Activated T-helper 2 cell treated with anti-CD3 and anti-CD28 coated beads, Interferon-gamma antibody, Interleukin-2, Interleukin-4, amounts not matched to agents 10 μg/mL and 5 μg/mL and 100 μg/mL, durations not matched to agents 14 hours and 24 hours and 36 hours (primary cell): ENCODE data around the gene CHAT. TPM values are rescaled to one million over a fixed set of nuclear protein-coding genes. Genes with fewer than 3 reads are reported as not detected.

Experiments used
- DNase-seq: peaks from one replicate; pipeline ENCODE4 v3.0.0; 2021; ENCODE audit warnings: low spot score
- H3K27ac Mint-ChIP-seq: one replicate; pipeline ENCODE4 v1.8.0; 2021; ENCODE audit warnings: mixed read lengths
- H3K27me3 Mint-ChIP-seq: one replicate; pipeline ENCODE4 v1.8.0; 2021; ENCODE audit warnings: low read depth, mixed read lengths
- H3K36me3 Mint-ChIP-seq: one replicate; pipeline ENCODE4 v1.8.0; 2021; ENCODE audit warnings: low read depth, mixed read lengths
- H3K4me1 Mint-ChIP-seq: one replicate; pipeline ENCODE4 v1.8.0; 2021; ENCODE audit warnings: low read depth, mixed read lengths
- H3K4me3 Mint-ChIP-seq: one replicate; pipeline ENCODE4 v1.8.0; 2021; ENCODE audit warnings: low read depth, mild to moderate bottlenecking, moderate library complexity, mixed read lengths
- H3K9me3 Mint-ChIP-seq: one replicate; pipeline ENCODE4 v1.8.0; 2021; ENCODE audit warnings: mixed read lengths
- intact Hi-C: fragments of 100-400 bp; cut with micrococcal nuclease; formaldehyde crosslinking; loops from one replicate; pipeline ENCODE4 v1.15.1; 2023
- total RNA-seq: library from RNA; stranded (reverse); gene quantifications from 2 replicates; pipeline ENCODE4 v1.2.3, GENCODE V29; 2022

Gene CHAT
- total RNA-seq, 1 donor from 2014 or later = 2.2 TPM

DNA sequence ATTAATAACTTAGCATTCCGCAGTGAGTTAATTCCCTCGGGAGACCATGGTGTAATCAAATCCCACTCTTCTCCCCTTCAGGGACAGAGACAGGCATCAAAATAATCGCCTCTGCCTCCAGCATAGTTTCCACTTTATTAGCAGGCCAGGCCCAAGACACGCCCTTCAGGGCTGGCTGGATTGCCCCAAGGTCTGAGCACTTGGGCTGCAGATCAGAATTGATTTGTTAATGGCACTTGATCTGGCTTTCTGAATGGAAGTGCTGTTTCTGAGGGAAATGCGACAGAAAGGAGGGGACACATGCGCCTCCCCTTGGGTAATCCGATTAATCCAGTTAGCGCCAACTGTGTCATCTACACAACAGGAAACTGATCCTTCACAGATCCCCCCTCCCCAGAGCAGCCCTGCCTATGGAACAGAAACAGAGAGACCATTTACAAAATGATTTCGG is 15.6 kb downstream of the CHAT start:
- peaks cover 1% of the 10 kb centered on the region for H3K27me3 Mint-ChIP-seq
- intact Hi-C loops = no loop called here
- DNase-seq = no peak

DNA sequence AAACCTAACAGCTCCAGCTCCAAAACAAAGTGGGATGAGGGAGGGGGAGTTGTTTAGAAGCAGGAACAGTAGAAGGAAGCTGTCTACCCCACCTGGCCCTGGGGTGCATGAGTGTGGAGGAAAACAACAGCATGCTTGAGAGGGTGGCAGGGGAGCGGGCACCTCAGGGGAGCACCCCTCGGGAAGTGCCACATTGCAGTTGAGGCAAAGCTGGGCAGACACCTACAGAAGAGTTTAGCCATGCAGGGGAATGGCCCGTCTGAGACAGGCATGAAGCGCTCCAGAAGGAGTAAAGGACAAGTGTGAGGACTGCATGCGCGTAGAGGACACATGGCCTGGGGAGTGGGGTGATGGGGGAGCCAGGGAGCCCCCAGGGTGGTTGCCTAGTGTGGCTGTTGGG is 18.1 kb downstream of the CHAT start:
- Mint-ChIP-seq H3K9me3 (no peaks in the 10 kb centered on the region), H3K4me1 (no peaks in the 10 kb centered on the region), H3K27ac (no peak overlapping the region), H3K36me3 (no peaks in the 10 kb centered on the region), H3K27me3 (peaks cover 16% of the 10 kb centered on the region), H3K4me3 (no peak overlapping the region)
- intact Hi-C loops = no loop called here
- DNase-seq = no peak

More for the DNA sequence above, 15.6 kb downstream of the CHAT start:
- H3K36me3 Mint-ChIP-seq = no peaks in the 10 kb centered on the region
- H3K9me3 Mint-ChIP-seq = no peaks in the 10 kb centered on the region
- no peaks in the 10 kb centered on the region for H3K4me1 Mint-ChIP-seq
- H3K27ac Mint-ChIP-seq = no peak overlapping the region
- H3K4me3 Mint-ChIP-seq = no peak overlapping the region

DNA sequence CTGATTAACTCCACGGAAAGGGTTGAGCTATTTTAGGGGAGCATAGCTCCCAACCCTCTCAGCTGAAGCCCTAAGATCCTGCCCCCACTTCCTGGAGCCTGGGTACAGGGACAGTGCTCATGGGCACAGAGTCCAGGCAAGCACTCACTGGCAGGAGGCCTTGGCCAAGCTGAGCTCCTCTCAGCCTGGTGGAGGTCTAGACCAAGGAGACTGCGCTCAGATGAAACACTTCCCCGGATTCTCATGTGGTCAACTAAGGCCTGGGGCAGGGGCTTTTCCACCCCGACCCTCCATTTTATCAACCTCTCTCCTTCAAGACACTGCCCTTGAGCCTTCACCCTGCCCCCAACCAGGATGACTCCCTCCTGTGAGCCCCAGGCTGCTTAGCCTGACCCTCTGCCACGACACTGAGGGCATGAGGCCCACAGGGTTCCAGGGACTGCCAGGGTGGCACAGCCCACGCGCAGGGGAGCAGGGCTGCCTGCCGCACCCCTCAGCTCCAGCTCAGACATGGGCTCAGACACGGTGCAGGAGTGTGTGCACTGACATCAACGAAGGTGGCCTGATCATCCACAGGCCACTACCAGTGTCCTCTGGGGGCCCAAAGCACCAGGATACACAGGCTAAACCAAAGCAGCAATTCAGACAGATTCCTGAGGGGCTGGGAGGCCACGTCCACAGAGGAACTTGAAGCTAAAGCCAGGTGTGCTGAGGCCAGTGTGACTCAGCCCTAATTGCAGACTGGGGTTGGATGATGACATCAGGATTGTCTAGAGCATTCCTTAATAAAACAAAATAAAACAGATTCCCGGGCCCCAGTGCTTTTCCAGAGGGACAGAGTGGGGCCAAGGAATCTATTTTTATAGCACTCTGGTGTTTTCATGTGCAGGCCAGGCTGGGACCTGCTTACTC is 18.8 kb downstream of the CHAT start:
- intact Hi-C loops = no loop called here
- DNase-seq = no peak
- H3K9me3 Mint-ChIP-seq = no peaks in the 10 kb centered on the region
- H3K4me1 Mint-ChIP-seq = no peaks in the 10 kb centered on the region
- no peak overlapping the region for H3K27ac Mint-ChIP-seq
- H3K36me3 Mint-ChIP-seq = no peaks in the 10 kb centered on the region
- peaks cover 23% of the 10 kb centered on the region for H3K27me3 Mint-ChIP-seq
- no peak overlapping the region for H3K4me3 Mint-ChIP-seq

DNA sequence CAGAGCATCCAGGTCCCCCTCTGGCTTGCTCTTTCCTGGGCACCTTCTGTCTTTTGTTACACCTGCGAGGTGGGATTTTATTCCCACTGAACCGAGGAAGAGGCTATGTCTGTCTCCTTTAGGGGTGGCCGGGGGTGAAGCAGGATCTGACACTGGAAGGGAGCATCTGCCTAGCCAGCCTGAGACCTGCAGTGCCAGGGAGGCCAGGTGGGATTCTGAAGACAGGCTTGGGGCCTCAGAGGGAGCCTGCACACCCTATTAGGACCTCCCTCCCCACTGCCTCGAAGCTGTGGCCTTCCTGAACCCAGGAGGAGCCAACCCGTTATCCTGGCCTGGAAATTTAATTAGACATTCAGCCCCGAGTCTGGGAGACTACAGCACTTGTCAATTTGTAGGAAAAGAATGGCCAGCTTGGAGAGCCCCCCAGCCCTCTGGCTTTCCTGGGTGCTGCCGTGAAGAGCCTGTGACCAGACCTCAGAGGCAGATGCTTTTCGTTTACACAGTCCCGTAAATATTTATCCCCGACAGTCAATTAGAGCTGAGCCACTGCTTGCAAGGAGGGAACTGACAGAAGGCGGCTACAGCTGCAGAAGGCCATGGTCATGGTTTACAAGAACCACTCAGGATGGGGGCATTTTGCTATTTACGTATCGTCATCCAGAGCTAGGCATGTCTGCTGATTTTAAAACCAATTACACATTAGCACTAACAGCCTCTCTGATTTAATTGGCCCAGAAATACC is 19.7 kb downstream of the CHAT start:
- Mint-ChIP-seq H3K4me3 (no peak overlapping the region), H3K36me3 (no peaks in the 10 kb centered on the region), H3K27me3 (peaks cover 29% of the 10 kb centered on the region), H3K9me3 (no peaks in the 10 kb centered on the region), H3K27ac (no peak overlapping the region), H3K4me1 (no peaks in the 10 kb centered on the region)
- no peak for DNase-seq
- intact Hi-C loops = no loop called here

DNA sequence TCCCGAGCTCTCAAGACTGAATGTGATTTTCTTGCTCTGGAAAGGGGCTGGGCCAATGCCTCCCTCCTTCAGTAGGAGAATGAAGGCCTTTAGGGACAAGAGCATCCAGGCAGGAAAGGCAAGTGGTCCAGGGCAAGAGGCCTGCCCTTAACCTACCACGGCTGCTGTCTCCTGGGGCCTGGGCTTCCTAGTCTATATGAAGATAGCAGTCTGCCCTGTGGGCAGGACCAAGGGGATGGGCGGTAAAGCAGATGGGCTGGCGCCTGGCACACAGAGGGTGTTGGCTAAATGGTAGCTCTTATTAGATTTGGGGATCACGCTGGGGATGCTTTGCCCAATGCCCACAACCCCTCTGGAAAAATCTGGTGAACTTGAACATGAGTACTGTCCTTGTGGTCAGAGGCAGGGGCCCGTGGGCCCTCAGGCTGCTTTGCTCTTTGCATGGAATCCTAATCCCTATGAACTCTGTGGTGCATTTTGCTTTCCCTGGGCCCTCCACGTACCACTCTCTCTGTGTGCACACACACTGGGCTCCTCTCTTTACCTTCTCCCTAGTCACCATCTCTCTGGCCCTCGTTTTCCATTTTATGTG is 20.3 kb downstream of the CHAT start:
- Mint-ChIP-seq H3K36me3 (no peaks in the 10 kb centered on the region), H3K27ac (no peak overlapping the region), H3K4me1 (no peaks in the 10 kb centered on the region), H3K27me3 (peaks cover 29% of the 10 kb centered on the region), H3K4me3 (no peak overlapping the region), H3K9me3 (no peaks in the 10 kb centered on the region)
- intact Hi-C loops = no loop called here
- DNase-seq = no peak

DNA sequence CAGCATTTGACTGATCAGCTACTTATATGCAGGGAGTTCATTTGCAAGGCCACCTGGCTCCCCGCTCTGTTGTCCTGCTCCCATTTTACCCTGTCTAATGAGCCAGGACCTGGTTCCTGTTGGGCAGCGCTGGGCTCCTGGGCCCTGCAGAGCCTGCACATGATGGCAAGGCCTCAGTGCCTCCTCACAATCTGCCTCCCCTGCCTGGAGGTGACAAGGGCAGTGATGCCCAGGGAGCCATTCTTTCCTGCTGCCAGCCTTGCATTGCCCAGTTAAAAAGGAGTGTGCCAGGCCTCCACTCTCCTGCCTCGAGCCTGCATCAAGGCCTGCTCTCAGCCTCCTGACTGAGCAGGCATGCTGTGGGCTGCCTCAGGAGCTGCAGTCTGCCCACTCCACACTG is 28.5 kb downstream of the CHAT start:
- Mint-ChIP-seq H3K4me3 (no peak overlapping the region), H3K27me3 (peaks cover 16% of the 10 kb centered on the region), H3K27ac (no peak overlapping the region), H3K4me1 (no peaks in the 10 kb centered on the region), H3K36me3 (no peaks in the 10 kb centered on the region), H3K9me3 (no peaks in the 10 kb centered on the region)
- intact Hi-C loops = no loop called here
- no peak for DNase-seq

DNA sequence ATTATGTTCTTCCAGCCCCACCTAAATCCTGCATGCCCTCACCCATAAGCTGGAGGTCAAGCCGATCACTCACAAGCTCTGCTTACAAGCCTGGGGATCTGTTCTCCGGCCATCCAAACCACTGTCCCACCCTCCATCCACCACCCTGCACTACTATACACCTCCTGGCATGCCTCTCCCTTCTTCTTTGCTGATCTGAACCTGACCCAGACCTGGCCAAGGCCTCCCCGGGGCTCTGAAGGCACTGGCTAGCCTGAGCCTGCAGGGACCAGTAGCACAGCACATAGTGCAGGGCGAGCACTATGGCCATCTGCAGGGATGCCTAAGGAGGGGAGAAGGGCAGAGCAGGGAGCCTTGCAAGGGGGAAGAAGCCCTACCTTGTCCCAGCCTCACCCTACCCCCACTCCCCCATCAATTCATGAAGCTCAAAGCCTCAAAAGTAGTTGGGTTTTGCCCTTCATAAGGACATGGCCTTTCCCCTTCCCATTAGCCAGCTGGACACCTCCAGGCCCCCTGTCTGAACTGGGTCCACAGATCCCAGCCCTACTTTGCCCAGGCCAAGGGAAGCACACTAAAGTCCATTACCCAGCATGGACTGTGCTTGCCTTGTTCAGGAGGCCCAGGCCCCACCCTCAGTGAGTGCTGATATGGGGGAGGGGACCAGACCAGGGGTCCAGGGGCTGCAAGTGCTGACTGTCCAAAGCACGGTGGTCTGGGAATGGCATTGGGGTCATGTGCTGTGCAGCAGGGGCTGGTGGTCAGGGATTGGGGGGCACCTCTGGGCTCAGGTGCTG is 29.6 kb downstream of the CHAT start:
- H3K9me3 Mint-ChIP-seq = no peaks in the 10 kb centered on the region
- no peak for DNase-seq
- peaks cover 3% of the 10 kb centered on the region for H3K4me1 Mint-ChIP-seq
- intact Hi-C loops = no loop called here
- H3K27me3 Mint-ChIP-seq = peaks cover 8% of the 10 kb centered on the region
- H3K27ac Mint-ChIP-seq = no peak overlapping the region
- H3K4me3 Mint-ChIP-seq = no peak overlapping the region
- H3K36me3 Mint-ChIP-seq = no peaks in the 10 kb centered on the region

DNA sequence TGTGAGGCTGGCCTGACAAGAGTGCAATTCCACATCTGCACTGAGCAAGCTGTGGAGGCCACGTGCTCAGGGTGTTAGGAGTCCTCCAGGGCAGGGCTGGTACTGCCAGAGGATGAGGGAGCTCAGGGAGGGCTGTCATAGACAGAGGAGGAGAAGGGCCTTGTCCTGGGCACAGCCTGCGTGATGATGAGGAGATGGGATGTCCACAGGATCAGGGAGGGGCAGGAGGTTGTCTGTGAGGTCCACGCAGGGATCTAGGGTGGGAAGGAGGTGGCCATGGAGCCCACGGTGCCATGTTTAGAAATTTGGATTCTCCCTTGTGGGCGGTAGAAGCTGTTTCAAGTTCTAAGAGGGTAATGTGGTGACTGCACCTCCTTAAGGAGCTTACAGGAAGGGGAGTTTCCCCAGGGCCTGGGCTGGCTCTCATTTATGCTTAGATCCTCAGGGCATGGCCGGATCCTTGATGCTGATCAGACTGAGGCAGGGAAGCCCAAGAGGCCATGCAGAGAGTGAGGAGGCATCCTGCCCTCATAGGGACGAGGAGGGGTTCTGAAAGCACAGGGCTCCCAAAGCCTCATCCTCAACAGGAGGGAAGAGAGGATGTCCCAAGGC is 30.3 kb downstream of the CHAT start:
- H3K4me3 Mint-ChIP-seq = no peak overlapping the region
- intact Hi-C loops = no loop called here
- no peaks in the 10 kb centered on the region for H3K9me3 Mint-ChIP-seq
- no peaks in the 10 kb centered on the region for H3K36me3 Mint-ChIP-seq
- H3K4me1 Mint-ChIP-seq = peaks cover 8% of the 10 kb centered on the region
- DNase-seq = no peak
- no peak overlapping the region for H3K27ac Mint-ChIP-seq
- peaks cover 8% of the 10 kb centered on the region for H3K27me3 Mint-ChIP-seq

DNA sequence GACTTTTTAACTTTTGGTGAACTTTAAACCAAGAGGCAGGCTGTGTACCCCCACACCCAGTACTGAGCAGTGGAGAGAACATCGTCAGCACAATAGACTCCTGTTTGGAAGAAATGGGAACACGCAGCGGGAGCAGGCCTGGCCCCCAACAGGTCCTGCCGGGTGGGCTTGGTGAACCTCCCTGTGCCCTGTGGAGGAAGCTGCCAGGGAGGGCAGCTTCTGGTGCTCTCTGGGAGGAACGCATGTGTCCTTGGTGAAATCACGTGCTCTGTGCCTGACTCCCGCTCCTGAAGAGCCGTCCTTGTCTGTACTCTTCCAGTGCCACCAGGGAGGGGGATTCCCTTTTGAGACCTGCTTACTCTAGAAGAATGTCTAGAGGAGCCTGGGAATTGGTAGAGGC is 31.6 kb downstream of the CHAT start:
- Mint-ChIP-seq H3K9me3 (no peaks in the 10 kb centered on the region), H3K27ac (no peak overlapping the region), H3K4me1 (peaks cover 21% of the 10 kb centered on the region), H3K27me3 (peaks cover 7% of the 10 kb centered on the region), H3K4me3 (no peak overlapping the region), H3K36me3 (no peaks in the 10 kb centered on the region)
- no peak for DNase-seq
- intact Hi-C loops = no loop called here

DNA sequence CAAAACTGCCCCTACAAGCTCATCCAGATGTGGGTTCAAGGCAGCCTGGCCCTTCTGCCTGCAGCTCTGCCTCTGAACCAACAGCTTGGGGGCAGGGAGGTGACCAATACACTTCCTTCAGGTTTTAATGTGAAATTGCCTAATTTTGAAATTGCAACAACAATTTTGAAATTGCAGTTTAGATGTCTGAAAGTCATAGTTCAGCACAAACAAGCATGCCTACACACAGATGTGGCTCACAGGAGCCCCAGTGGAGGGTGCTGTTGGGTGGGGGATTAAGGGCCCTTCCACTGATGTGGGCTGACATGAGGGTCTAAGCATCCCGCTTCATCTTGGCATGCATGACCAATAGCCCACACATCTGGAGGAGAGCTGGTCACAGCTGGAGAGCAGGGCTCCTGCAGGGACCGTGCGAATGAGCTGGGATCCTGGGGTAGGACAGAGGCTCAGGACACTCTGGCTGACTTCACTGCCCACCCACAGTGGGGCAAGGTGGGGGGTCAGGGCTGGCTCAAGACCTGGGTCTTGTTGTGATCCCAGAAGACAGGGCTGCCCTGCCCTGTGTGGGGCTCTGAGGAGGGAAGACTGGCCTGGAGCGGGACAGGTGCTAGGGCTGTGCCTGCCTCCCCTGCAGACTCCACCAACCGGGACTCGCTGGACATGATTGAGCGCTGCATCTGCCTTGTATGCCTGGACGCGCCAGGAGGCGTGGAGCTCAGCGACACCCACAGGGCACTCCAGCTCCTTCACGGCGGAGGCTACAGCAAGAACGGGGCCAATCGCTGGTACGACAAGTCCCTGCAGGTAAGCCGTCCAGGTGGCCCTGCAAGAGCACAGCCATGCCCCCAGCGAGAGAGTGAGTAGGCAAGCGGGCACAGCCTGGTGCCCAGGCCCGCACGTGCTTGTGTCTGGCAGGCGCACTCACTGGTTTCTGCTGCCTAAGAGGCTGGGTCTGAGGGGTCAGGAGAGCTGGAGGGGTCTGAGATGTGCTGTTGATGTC is 32.3 kb downstream of the CHAT start:
- no peak overlapping the region for H3K27ac Mint-ChIP-seq
- no peaks in the 10 kb centered on the region for H3K36me3 Mint-ChIP-seq

DNA sequence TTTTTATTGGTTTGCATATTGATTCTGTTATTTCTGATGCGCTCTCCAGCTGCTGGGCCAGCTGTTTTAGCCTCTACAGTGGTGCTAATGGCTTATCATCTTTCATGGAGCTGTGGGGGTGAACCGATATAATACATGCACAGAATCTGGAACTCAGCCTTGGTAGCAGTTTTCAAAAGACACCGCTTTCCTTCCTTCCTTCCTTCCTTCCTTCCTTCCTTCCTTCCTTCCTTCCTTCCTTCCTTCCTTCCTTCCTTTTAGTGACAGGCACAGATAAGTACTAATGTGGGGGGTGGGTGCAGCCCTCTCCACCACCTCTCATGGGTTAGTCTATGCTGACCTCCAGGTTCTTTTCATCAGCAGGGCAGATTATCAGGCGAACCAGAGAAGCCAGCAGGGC is 33.7 kb downstream of the CHAT start:
- no peak for DNase-seq
- intact Hi-C loops = no loop called here
- H3K27me3 Mint-ChIP-seq = peaks cover 5% of the 10 kb centered on the region
- peaks cover 21% of the 10 kb centered on the region for H3K4me1 Mint-ChIP-seq
- H3K27ac Mint-ChIP-seq = no peak overlapping the region
- no peak overlapping the region for H3K4me3 Mint-ChIP-seq
- H3K36me3 Mint-ChIP-seq = no peaks in the 10 kb centered on the region
- H3K9me3 Mint-ChIP-seq = no peaks in the 10 kb centered on the region

More for the DNA sequence above, 32.3 kb downstream of the CHAT start:
- Mint-ChIP-seq H3K27me3 (peaks cover 5% of the 10 kb centered on the region), H3K4me1 (peaks cover 21% of the 10 kb centered on the region), H3K9me3 (no peaks in the 10 kb centered on the region), H3K4me3 (no peak overlapping the region)
- intact Hi-C loops = no loop called here
- no peak for DNase-seq
